ENCODE data around the gene TXK. TPM values are rescaled to one million over a fixed set of nuclear protein-coding genes. Genes with fewer than 3 reads are reported as not detected.

TXK gene
- total RNA-seq, 1 donor from 2014 or later: 4.4 TPM

GRCh38 chr4:48067536-48067935 is 66.5 kb downstream of the TXK start:
- Histone ChIP-seq H3K27me3 (no peaks in the 10 kb centered on the region), H3K4me1 (no peaks in the 10 kb centered on the region), H3K36me3 (no peaks in the 10 kb centered on the region), H3K27ac (no peak overlapping the region), H3K4me3 (no peak overlapping the region), H3K9me3 (no peaks in the 10 kb centered on the region)
- ATAC-seq (no peak), DNase-seq (no peak)
- TF ChIP-seq, protein P1, sequence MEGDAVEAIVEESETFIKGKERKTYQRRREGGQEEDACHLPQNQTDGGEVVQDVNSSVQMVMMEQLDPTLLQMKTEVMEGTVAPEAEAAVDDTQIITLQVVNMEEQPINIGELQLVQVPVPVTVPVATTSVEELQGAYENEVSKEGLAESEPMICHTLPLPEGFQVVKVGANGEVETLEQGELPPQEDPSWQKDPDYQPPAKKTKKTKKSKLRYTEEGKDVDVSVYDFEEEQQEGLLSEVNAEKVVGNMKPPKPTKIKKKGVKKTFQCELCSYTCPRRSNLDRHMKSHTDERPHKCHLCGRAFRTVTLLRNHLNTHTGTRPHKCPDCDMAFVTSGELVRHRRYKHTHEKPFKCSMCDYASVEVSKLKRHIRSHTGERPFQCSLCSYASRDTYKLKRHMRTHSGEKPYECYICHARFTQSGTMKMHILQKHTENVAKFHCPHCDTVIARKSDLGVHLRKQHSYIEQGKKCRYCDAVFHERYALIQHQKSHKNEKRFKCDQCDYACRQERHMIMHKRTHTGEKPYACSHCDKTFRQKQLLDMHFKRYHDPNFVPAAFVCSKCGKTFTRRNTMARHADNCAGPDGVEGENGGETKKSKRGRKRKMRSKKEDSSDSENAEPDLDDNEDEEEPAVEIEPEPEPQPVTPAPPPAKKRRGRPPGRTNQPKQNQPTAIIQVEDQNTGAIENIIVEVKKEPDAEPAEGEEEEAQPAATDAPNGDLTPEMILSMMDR (IDR thresholded peaks at IDR 0.05): no peak
- intact Hi-C loops (cut with DNase I): no loop called here

- Histone ChIP-seq H3K4me1 (no peaks in the 10 kb centered on the region), H3K27me3 (no peaks in the 10 kb centered on the region), H3K9me3 (no peaks in the 10 kb centered on the region), H3K4me3 (no peak overlapping the region), H3K36me3 (no peaks in the 10 kb centered on the region), H3K27ac (no peak overlapping the region)
- TF ChIP-seq, protein P1 (IDR thresholded peaks at IDR 0.05): no peak
- DNase-seq (no peak), ATAC-seq (no peak)
- intact Hi-C loops (cut with DNase I): no loop called here
These were observed 68.4 kb downstream of the TXK start for GRCh38 chr4:48065587-48066052.

- Histone ChIP-seq H3K36me3 (no peaks in the 10 kb centered on the region), H3K27ac (no peak overlapping the region), H3K4me1 (no peaks in the 10 kb centered on the region), H3K4me3 (no peak overlapping the region), H3K27me3 (no peaks in the 10 kb centered on the region), H3K9me3 (no peaks in the 10 kb centered on the region)
- intact Hi-C loops (cut with DNase I): no loop called here
- DNase-seq (no peak), ATAC-seq (no peak)
- TF ChIP-seq, protein P1 (IDR thresholded peaks at IDR 0.05): no peak
These were observed 69.7 kb downstream of the TXK start for GRCh38 chr4:48064349-48064748.

DNA sequence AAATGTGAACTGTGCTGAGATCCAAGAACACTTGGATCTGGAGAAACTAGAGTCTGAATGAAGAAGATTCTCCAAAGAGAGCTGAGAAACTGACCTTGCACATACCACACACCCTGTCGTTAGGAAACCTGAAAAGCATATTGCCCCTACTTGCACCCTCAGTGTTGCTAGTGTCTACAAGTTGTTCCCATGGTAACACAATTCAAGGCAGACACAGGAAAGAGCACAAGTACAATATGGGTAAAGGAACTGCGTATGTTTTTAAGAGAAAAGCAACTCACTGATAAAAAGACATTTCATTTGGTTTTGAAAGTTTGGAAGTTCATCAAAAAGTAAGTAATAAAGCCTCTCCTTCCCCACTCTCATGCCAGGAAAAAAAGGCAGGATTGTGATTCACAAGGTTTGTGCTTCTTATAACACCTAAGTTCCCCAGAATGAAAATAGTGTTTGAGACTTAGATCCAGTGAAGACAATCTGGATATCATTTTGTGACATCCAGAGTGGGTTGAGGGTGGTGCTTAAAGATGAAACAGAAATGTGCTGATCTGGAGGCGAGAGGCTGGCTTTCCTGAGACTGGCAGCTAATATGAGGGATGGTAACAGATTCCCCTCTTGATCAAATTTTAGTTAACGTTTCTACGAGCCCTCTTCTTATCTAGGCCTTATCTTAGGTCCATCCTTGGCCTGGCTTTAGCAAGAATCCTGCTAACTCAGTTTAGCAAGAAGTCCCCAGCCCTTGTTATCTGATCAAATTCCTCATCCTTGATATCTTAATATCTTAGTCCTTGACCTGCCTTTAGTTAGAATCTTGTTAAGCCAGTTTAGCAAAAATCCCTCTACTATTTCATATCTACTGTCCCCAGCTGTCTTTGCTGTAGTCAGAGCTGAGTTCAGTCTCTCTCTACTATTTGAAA is 75.2 kb downstream of the TXK start:
- TF ChIP-seq, protein P1 (IDR thresholded peaks at IDR 0.05): no peak
- Histone ChIP-seq H3K4me1 (no peaks in the 10 kb centered on the region), H3K4me3 (no peak overlapping the region), H3K27ac (no peak overlapping the region), H3K27me3 (no peaks in the 10 kb centered on the region), H3K9me3 (no peaks in the 10 kb centered on the region), H3K36me3 (no peaks in the 10 kb centered on the region)
- intact Hi-C loops (cut with DNase I): no loop called here
- DNase-seq (no peak), ATAC-seq (no peak)

- Histone ChIP-seq H3K27me3 (peaks cover 6% of the 10 kb centered on the region), H3K4me3 (no peak overlapping the region), H3K9me3 (no peaks in the 10 kb centered on the region), H3K4me1 (peaks cover 4% of the 10 kb centered on the region), H3K27ac (no peak overlapping the region), H3K36me3 (no peaks in the 10 kb centered on the region)
- ATAC-seq (no peak), DNase-seq (no peak)
- TF ChIP-seq, protein P1 (IDR thresholded peaks at IDR 0.05): no peak
- intact Hi-C loops (cut with DNase I): no loop called here
These were observed 83.0 kb downstream of the TXK start for GRCh38 chr4:48051078-48051477.
